ENCODE results near the gene NAT9. TPM values are rescaled to one million over a fixed set of nuclear protein-coding genes. Genes with fewer than 3 reads are reported as not detected.
A peak's percentile ranks its signal among the peaks of the same experiment; 100 is the strongest.

The NAT9 gene
- total and polyA plus RNA-seq, 2 donors (not counting 3 experiments of a cell fraction or from before 2014, with no cell fraction given): 39.3 to 44.8 TPM

GRCh38 chr17:74799097-74799496 is 23.0 kb upstream of the NAT9 start:
- POLR2A ChIA-PET: no interaction called here
- H3K36me3 ChIP-seq (ENCODE audit: control insufficient read depth in 2 of 2, extremely low read depth in 1 of 2, insufficient read depth in 2 of 2, low read length in 2 of 2): peaks cover 6 to 9% of the 10 kb centered on the region in 2 experiments
- peak overlapping the region; percentile 39 for H3K27ac ChIP-seq (ENCODE audit: insufficient read depth, low read depth, low read length)
- no peak overlapping the region for H2AFZ ChIP-seq (ENCODE audit: low read depth, low read length)
- no peak overlapping the region for H3K9ac ChIP-seq (replicated peaks; ENCODE audit: extremely low read depth, insufficient read depth, low read length)
- no TSS peak for BruUV-seq (replicated peaks)
- no peaks in the 10 kb centered on the region for H4K20me1 ChIP-seq (replicated peaks; ENCODE audit: control insufficient read depth, extremely low read depth, insufficient read depth, low read length)
- FAIRE-seq: no peak
- no peak overlapping the region for H3K4me2 ChIP-seq (ENCODE audit: insufficient read depth, low read length)
- H3K4me3 ChIP-seq (replicated peaks in 1 of 3; ENCODE audit: insufficient read depth in 1 of 3, low read depth in 1 of 3, low read length in 3 of 3): no peak overlapping the region
- dilution Hi-C loops (cut with MboI; ENCODE audit: extremely low pct_ligation_motif_present, low sequenced_read_pairs) (no loop called here), intact Hi-C loops (cut with micrococcal nuclease) (loop anchor here (2.0 kb wide), 1 partner anchor 28 kb away; no protein-coding TSS in a partner anchor)
- H3K4me1 ChIP-seq (ENCODE audit: control insufficient read depth, extremely low read depth, insufficient read depth, low read length): peaks cover 24% of the 10 kb centered on the region
- TF ChIP-seq MAX (IDR thresholded peaks at IDR 0.05; ENCODE audit: insufficient read depth, insufficient read length): no peak
- TF ChIP-seq, protein P1, sequence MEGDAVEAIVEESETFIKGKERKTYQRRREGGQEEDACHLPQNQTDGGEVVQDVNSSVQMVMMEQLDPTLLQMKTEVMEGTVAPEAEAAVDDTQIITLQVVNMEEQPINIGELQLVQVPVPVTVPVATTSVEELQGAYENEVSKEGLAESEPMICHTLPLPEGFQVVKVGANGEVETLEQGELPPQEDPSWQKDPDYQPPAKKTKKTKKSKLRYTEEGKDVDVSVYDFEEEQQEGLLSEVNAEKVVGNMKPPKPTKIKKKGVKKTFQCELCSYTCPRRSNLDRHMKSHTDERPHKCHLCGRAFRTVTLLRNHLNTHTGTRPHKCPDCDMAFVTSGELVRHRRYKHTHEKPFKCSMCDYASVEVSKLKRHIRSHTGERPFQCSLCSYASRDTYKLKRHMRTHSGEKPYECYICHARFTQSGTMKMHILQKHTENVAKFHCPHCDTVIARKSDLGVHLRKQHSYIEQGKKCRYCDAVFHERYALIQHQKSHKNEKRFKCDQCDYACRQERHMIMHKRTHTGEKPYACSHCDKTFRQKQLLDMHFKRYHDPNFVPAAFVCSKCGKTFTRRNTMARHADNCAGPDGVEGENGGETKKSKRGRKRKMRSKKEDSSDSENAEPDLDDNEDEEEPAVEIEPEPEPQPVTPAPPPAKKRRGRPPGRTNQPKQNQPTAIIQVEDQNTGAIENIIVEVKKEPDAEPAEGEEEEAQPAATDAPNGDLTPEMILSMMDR (IDR thresholded peaks at IDR 0.05; ENCODE audit: extremely low read depth in 1 of 2, insufficient read depth in 1 of 2, low read depth in 1 of 2, low read length in 2 of 2): no peak
- no peak for TF ChIP-seq EZH2 (IDR thresholded peaks at IDR 0.05; ENCODE audit: borderline replicate concordance, low read depth, low read length, severe bottlenecking)
- TF ChIP-seq MYC (IDR thresholded peaks at IDR 0.05; ENCODE audit: low read depth, low read length): no peak
- TF ChIP-seq FOS (IDR thresholded peaks at IDR 0.05; ENCODE audit: borderline replicate concordance, insufficient read depth, low read length): no peak
- TF ChIP-seq POLR2AphosphoS5 (IDR thresholded peaks at IDR 0.05; ENCODE audit: insufficient read depth, low read depth, low read length): no peak
- TF ChIP-seq GATA2 (IDR thresholded peaks at IDR 0.05; ENCODE audit: insufficient read depth, insufficient read length, low read depth, low read length): no peak
- no peak for TF ChIP-seq JUN (IDR thresholded peaks at IDR 0.05; ENCODE audit: borderline replicate concordance, insufficient read depth, insufficient read length, low read depth)
- no peak for TF ChIP-seq POLR2A (IDR thresholded peaks at IDR 0.05; ENCODE audit: low read depth, low read length)
- H3K9me1 ChIP-seq (replicated peaks; ENCODE audit: control insufficient read depth, extremely low read depth, insufficient read depth, low read length): no peaks in the 10 kb centered on the region
- DNase-seq (ENCODE audit: low read depth, low spot score): no peak
- no peaks in the 10 kb centered on the region for H3K27me3 ChIP-seq (ENCODE audit: control insufficient read depth in 2 of 2, insufficient read depth in 2 of 2, low read length in 2 of 2)
- H3K9me3 ChIP-seq (replicated peaks; ENCODE audit: control insufficient read depth, insufficient read depth, low read length): no peaks in the 10 kb centered on the region
- no peaks in the 10 kb centered on the region for H3K79me2 ChIP-seq (ENCODE audit: control insufficient read depth, insufficient read depth, low read length)
- CTCF ChIA-PET: interaction anchor here (0.7 to 0.9 kb wide), 2 partner anchors 27 to 44 kb away, joined by 3 read pairs; no protein-coding TSS in a partner anchor

Data from endothelial cell of umbilical vein (primary cell).